ENCODE measurements around the gene FAM234B.

GRCh38 chr12:13060581-13060980, 16.4 kb downstream of the FAM234B start:
- TF ChIP-seq SP1 (IDR thresholded peaks at IDR 0.05; ENCODE audit: low read depth, low read length) (no peak), CTCF (IDR thresholded peaks at IDR 0.05; ENCODE audit: control extremely low read depth in 1 of 3, insufficient read depth in 1 of 3, low read depth in 1 of 3, low read length in 3 of 3) (no peak), CREB1 (IDR thresholded peaks at IDR 0.05) (no peak), KDM1A (IDR thresholded peaks at IDR 0.05; ENCODE audit: borderline replicate concordance, low read length) (no peak), EP300 (IDR thresholded peaks at IDR 0.05; ENCODE audit: borderline replicate concordance in 1 of 2, low read depth in 2 of 2, low read length in 2 of 2) (no peak), GABPA (IDR thresholded peaks at IDR 0.05; ENCODE audit: borderline replicate concordance, insufficient read depth, low read length) (no peak), SP2 (IDR thresholded peaks at IDR 0.05; ENCODE audit: low read length) (no peak), CEBPB (IDR thresholded peaks at IDR 0.05; ENCODE audit: low read depth, low read length) (no peak), POLR2AphosphoS5 (IDR thresholded peaks at IDR 0.05; ENCODE audit: low read depth, low read length) (no peak)
